HG03432 (cell line): Measurements from ENCODE around the gene CSAD.

Source experiments
- ATAC-seq: cut with Tn5 transposase; IDR thresholded peaks from one replicate; pipeline ENCODE4 v1.9.1; 2021; ENCODE audit warnings: mild to moderate bottlenecking, moderate library complexity; ENCODE audit not compliant: unreplicated experiment

Gene CSAD

DNA sequence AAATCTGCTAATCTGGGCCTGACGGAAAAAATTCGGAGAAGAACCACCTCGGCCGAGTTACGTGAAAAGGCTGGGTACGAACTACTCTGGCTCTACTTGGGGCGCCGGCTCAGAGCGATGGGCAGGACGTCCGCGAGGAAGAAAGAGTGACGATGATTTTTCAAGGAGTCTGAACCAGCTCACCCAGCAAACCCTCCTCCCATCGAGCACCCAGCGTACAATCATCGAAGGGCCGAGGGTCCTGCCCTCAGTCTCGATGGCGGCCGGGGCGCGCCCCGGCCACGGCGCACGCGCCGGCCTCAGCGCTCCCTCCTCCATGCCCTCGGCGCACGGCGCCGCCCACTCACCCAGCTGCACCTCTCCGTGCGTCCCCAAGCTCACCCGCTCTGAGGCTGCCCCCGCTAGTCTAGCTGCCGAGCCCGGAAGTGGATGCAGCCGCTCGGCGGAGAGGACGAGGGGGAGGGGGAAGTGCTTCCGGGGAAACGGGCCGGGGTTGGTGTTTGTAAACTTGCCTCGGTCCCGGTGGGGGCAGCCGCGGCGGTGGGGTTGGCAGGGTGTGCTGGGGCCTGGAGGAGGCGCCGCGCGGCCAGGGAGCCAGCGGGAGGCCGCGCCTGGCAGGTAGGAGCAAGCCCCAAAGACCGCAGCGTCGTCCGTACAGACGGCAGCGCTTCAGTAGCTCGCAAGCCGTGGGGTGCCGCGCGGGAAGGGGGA, at the start of gene CSAD, which contains the start of gene ZNF740:
TSS of gene CSAD (minus strand) at position 706 of the 711 bp plus-strand sequence. CDS start 7,455 bp downstream, outside the sequence.
TSS of gene ZNF740 (plus strand) at position 503 of the 711 bp plus-strand sequence. CDS start 1,262 bp downstream, outside the sequence.
- peak; percentile 93 for ATAC-seq

DNA sequence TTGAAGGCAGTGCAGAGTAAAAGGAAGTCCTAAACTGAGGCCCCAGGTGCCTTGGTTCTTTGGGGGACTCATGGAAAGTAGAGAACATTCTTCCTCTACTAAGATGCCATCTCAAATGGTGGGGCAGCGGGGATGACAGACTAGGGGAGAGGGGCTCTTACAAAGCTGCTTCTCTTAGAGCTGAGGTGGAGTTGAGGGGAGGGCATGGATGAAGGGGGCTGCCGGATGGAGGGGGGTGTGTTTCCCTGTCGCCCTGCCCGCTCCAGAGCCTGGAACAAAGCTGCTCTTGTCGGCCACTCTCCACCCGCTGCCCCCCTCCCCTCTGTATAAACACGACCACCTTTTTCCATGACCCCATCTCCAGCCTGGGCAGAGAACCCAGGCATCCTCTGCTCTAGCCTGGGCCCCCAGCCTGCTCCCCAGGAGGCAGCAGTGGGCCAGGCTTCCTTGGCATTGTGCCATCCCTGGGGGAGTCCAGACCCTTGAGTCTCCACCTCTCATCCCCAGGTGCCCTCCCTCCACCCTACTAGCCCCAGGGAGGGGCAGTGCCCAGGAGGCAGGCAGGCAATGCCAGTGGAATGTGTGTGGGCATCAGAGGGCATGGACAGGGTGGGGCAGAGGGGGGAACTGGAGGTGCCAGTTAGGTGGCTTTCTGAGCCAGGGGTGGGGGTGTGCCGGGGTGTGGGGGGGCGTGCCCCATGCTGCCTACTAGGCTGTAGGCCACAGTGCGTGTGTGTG, 49.6 kb upstream of the CSAD start:
- no peak for ATAC-seq

GRCh38 chr12:53229454-53229853, 48.7 kb upstream of the CSAD start:
- no peak for ATAC-seq

GRCh38 chr12:53227836-53228235, 47.1 kb upstream of the CSAD start:
- no peak for ATAC-seq

DNA sequence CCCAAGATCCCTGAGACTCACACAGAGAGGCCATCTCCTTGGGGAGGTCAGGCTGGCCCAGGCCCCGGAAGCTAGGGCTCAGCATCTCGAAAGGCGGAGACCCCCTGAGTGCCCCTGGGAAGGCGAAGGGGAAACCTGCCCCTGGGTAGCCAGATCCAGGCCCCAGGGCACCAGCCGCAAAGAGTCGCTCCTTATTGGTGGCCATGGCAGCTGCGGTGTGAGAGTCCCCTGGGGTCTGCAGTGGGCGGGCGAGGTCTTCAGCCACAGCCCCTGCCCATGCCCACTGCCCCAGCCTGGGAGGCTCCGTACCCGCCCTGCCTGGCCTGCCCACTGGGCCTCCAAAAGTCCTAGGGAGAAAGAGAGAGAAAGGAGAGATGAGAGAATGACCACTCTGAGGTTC, 46.6 kb upstream of the CSAD start:
- ATAC-seq: no peak

DNA sequence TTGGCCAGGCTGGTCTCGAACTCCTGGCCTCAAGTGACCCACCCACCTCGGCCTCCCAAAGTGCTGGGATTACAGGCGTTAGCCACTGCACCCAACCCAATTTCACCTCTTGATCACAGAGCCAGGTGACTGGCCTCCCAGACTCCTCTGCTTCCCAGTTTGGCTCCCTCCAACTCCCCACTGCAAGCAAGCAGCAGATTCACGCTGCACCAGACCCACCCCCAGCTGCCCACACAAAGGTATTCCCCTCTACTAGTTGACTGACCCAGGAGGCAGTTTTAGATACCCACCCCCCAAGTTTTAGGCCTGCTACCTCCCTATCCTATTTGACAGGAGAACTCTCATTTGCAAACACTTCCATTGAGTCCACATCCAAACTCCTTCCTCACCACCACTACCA, 46.1 kb upstream of the CSAD start:
- no peak for ATAC-seq

GRCh38 chr12:53225635-53226424, 45.1 kb upstream of the CSAD start:
- no peak for ATAC-seq

GRCh38 chr12:53224897-53225634, 44.3 kb upstream of the CSAD start:
- ATAC-seq: no peak

- no peak for ATAC-seq
Measured at GRCh38 chr12:53224061-53224896, 43.6 kb upstream of the CSAD start.

DNA sequence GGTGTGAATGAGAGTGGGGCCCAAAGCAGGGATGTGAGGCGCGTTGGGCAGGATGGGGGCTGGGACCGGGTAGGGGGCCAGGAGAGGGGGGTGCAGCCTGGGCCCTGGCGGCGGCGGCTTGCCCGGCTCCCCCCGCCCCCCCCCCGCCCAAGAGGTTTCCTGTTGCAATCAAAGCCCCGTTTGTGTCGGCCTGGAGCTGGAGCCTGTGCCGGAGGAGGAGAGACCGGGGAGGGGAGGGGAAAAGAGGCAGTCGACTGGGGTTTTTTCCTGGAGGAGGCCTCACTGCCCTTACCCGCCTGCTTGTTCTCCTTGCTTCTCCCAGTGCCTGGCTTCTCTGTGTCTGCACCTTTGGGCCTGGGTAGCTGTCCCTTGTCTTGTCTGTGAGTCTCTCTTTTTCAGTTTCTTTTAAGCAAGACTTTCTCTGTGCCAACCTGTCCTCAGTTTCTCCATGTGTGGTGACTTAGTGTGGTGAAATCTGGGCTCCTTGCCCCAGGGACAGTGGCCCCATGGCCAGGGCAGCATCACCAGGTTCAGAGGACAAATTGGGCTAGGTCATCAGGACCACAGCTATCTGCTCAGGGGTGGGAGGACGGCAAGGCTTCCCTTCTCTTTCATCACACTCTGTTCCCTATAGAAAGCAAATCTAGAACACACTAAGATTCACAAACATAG, 42.8 kb upstream of the CSAD start:
- no peak for ATAC-seq

GRCh38 chr12:53222806-53223261, 42.1 kb upstream of the CSAD start:
- no peak for ATAC-seq

DNA sequence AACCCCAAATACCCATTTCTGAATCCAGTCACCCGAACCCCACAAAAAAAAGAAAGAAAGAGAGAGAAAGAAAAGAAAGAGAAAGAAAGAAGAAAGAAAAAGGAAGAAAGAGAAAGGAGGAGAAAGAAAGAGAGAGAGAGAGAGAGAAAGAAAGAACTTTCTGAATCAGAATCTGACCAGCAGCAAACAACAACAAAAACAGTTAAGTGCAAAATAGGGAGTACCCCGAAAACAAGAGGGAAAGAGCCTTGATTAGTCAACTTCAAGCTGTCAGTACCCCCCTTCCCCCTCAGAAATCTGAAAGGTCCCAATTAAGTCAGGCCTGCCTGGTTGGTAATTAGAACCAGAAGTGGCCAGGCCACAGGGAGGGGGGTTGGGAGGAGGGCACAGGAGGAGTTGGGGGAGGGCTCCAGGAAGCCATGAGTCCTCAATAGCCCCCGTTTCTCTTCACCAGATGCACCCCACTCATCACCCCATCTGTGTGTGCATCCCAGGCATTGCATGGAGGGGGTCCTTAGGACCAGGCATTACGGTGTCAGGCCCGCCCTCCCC, 41.5 kb upstream of the CSAD start:
- no peak for ATAC-seq

GRCh38 chr12:53221203-53222080, 40.7 kb upstream of the CSAD start:
- ATAC-seq: peak; percentile 30

- peak; percentile 61 for ATAC-seq
Measured at GRCh38 chr12:53220694-53221202, 40.0 kb upstream of the CSAD start.

DNA sequence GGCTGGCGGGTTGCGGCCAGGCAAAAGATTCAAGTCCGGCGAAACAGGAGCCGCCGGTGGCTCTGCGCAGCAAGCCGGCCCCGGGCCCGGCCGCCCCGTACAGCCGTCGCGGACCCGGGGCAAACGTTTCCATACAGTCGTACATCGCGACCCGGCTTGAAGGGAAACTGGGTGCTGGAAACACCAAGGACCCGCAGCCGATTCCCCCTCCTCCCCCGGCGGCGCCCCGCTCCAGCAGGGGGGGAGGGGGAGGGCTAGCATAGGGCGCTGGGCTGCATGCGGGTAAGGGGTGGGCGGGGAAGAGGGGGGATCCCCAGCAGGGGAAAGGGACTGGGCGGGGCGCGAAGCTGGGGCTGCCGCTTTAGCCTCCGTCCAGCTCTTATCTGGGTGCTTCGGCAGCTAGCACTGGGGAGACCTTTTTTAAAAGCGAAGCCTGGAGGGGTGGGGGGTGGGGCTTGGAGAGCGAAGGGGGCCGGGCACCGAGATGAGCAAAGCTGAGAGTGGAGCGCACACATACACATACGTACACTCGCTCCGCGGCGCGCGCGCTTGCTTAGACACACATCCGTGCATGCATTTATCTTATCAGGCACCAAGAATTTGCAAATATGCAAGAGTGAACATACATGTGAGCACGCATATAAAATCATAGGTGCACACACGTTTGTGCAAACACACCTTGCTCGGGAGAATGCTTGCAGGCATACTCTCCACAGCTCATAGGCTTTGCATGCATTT, 39.4 kb upstream of the CSAD start:
- peak; percentile 30 for ATAC-seq

GRCh38 chr12:53219292-53219955, 38.7 kb upstream of the CSAD start:
- peak; percentile 13 for ATAC-seq
